ENCODE results near the gene LIM2.

LIM2 gene

DNA sequence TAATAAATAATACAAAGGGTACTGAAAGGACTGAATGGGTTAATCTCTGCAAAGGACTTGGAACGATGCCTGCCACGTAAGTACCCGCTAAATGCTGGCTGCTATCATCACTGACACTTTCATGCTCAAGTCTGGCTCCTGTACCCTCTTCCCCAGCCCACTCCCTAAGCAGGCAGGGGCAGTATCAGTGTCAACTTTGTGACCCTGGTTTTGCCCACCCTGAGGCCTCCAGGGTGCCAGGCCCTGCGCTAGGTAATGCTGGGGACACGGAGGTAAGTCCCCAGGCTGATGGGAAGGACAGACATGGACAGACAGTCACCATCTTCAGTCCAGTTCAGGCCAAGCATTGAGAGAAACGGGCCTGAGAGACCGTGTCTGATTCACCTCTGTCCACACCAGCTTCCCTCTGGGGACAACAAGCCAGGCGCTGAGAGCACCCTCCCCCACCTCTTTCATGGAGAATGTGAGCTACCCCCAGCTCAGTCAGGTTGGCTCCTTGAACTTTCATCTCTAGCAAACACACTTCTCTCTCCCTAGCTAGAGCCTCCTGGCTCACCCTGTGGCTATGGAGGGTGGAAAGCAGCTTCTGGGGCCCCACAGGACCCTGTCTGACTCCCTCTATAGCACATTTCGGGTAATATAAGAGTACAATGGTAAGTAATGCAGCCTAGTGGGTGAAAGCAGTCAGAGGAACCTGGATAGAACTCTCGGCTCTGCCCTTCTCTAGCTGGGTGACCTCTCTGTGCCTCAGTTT is 22.4 kb downstream of the LIM2 start:
- no peak for DNase-seq

DNA sequence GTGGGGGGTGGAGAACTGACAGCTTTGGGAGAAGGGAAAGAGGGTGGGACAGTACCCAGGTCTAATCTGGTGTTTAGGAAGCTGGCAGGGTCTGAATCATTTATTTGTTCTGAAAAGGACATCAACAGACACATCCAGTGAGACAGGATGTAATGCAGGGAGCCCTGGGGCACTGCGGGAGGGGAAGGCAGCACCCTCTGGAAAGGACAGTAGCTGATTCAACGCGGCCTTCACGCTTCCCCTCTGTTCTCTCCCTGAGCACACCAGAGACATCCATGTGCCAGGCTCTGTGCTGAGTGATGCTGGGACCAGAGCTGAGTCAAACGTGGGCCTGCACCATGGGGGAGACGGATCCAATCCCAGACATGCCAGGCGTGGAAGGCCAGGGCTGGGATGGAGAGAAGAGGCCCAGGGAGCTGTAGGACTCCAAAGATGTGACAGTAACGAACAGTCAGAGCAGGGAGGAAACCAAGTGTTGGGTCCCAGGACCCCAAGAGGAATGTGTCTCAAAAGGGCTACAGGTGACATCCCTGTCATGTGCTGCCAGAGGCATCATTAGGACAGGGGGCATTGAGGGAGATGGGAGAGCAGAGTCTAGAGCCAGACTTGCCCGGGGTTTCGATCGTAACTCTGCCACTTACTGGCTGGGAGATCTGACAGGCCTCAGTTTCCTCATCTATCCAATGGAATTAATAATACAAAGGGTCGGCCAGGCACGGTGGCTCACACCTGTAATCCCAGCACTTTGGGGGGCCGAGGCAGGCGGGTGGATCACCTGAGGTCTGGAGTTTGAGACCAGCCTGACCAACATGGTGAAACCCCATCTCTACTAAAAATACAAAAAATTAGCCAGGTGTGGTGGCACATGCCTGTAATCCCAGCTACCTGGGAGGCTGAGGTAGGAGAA is 23.3 kb downstream of the LIM2 start:
- DNase-seq: no peak

DNA sequence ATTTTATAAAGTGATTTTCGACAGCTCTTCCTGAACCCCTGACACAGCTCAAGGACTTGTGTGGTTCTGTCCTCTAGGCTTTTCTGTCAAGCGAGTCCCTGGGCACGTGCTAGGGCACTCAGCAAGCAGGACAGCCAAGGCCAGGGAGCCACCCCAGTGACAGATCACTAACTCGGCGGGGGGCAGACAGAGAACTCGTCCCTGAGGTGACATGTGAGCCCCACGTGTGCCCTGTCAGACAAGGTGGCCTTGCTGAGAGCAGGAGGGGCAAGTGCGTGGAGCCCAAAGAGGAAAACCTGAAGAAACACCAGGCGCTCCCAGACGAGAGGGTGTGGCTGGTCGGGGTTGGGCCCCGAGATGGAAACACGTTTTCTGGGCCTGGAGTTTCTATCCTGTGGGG is 26.5 kb downstream of the LIM2 start:
- no peak for DNase-seq

GRCh38 chr19:51359294-51359693 is 28.5 kb downstream of the LIM2 start:
- peak; percentile 20 for DNase-seq

GRCh38 chr19:51357952-51358351 is 29.8 kb downstream of the LIM2 start:
- DNase-seq: no peak

- DNase-seq: no peak
These were observed 31.5 kb downstream of the LIM2 start for GRCh38 chr19:51356159-51356801.

GRCh38 chr19:51354742-51355148 is 33.0 kb downstream of the LIM2 start:
- no peak for DNase-seq

DNA sequence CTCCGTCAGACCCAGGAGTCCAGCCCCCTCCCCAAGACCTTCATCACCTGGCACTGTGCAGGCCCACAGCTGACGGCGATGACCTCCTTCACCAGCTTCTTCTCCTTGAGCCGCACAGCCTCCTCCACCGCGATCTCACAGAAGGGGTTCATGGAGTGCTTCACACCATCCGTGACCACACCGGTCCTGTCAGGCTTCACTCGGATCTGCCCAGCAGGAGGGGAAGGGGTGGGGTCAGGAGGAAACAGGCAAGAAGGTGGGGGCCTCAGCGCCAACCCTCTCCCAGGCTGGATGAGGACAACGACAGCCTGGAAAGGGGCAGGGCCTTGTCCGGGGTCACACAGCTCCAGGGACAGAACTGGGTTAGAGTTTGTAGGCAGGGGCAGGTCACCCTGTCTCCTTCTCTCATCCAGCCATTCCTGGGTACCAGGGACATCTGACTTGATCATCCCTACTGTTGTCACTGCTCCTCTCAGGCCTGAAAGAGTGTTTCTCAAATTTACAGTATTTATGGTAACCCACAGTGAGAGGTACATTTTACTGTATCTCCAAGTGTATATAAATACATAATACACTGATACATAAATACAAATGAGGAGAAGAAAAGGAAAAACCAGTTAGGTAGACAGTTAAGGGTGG is 33.6 kb downstream of the LIM2 start:
- DNase-seq: no peak

DNA sequence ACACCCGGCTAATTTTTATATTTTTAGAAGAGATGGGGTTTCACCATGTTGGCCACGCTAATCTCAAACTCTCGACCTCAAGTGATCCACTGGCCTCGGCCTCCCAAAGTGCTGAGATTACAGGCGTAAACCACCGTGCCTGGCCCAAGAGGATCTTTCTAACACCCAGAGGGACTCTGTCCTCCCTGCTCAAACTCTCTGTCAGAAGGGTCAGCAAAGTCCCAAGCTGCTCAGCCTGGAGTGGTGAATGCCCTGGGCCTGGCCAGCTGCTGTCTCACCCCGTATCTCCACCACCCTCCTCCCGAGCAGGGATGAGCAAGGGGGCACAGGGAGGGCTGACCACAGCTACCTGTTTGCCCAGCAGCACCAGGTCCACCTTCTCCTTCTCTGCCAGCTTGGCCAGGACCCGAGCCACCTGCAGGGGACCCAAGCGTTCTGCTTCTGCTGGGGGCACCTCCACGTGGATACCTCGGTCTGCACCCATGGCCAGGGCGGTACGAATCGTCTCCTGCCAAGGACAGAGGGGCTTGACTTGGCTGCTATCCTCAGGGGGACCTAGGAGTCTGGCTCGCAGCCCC is 34.9 kb downstream of the LIM2 start:
- no peak for DNase-seq

GRCh38 chr19:51351266-51351990 is 36.3 kb downstream of the LIM2 start:
- DNase-seq: no peak

GRCh38 chr19:51347209-51347928 is 40.4 kb downstream of the LIM2 start:
- no peak for DNase-seq

DNA sequence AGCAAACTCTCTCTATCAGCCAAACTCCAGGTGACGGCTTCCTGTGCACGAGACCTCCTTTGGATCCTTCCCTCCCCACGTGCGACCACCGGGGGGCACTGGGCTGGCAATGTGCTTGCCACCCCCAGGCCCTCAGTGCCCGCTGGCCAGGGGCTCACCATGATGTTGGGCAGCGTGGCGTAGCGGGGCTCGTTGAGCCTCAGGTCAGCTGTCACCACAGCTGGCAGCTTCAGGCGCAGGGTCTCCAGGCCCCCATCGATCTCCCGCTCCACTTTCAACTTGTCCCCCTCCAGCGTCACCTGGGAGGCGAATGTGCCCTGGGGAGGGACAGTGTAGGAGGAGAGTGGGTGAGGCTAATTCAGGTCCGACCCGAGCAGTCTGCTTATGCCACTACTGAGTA is 41.0 kb downstream of the LIM2 start:
- no peak for DNase-seq

GRCh38 chr19:51345076-51345620 is 42.6 kb downstream of the LIM2 start:
- DNase-seq: no peak

- DNase-seq: no peak
These were observed 44.9 kb downstream of the LIM2 start for GRCh38 chr19:51342631-51343569.

DNA sequence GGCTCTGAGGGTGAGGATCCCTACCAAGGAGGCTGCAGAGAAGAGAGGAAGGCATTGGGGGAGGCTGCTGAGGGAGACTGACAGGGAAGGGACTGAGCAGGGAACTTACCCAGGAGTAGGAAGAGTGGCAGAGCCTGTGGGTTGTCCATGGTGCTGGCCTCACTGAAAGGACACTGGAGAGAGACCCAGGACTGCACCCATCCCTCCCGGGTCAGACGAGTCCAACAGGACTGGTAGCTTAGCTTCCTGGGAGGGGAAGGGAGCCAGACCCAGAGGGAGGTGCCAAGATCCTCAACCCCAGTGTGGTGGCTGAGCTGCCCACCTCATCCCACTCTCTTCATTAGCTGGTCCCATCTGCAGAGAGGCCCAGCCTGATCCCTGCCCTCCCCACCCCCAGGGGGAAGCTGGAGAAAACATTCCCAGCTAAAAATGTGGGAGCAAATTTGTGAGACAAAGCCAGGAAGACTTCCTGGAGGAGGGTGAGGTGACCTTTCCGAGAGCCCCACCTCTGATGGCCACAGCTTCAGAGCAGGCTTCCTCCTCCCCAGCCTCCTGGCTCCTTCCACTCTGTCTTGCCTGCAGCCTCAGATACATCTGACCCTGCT is 45.7 kb downstream of the LIM2 start, which contains the start of gene VSIG10L:
VSIG10L (minus strand) TSS at position 164 of the 605 bp plus-strand sequence; CDS start at position 149, 15 bp downstream.
- DNase-seq: no peak

GRCh38 chr19:51341066-51341465 is 46.7 kb downstream of the LIM2 start:
- no peak for DNase-seq

- peak; percentile 95 for DNase-seq
These were observed 47.8 kb downstream of the LIM2 start for GRCh38 chr19:51339687-51340656.

- DNase-seq: no peak
These were observed 48.5 kb downstream of the LIM2 start for GRCh38 chr19:51339313-51339686.

Data from amniotic stem cell (primary cell).